Stimulated activated CD4-positive, alpha-beta T cell treated with anti-CD3 and anti-CD28 coated beads, Interleukin-12 subunit alpha, Interleukin-12 subunit beta, amount 100 ng/mL, for 48 hours (primary cell): ENCODE results near the gene SUGT1.
A peak's percentile ranks its signal among the peaks of the same experiment; 100 is the strongest.
"Not testable (repeated sequence)": the region's sequence is repeated elsewhere in the genome, so short reads cannot be mapped to it uniquely, and the experiment has no call there.

Experiments
- DNase-seq, 3 donors: peaks; one replicate each; pipeline ENCODE4 v3.0.0-alpha.2; 2020; ENCODE audit warnings: low read depth in 2 of 3, low spot score in 1 of 3

The SUGT1 gene

GRCh38 chr13:52665325-52665724, 12.7 kb downstream of the SUGT1 start:
- DNase-seq: no peak

GRCh38 chr13:52669677-52670076, 17.0 kb downstream of the SUGT1 start:
- DNase-seq: no peak

GRCh38 chr13:52670726-52671125, 18.1 kb downstream of the SUGT1 start:
- no peak for DNase-seq

GRCh38 chr13:52673465-52673864, 20.8 kb downstream of the SUGT1 start:
- no peak for DNase-seq

- DNase-seq: no peak
Observed at GRCh38 chr13:52677823-52678222, 25.2 kb downstream of the SUGT1 start.

GRCh38 chr13:52685806-52686205, 33.2 kb downstream of the SUGT1 start:
- not testable (repeated sequence) for DNase-seq

- DNase-seq: no peak
Observed at GRCh38 chr13:52686376-52686775, 33.7 kb downstream of the SUGT1 start.

- DNase-seq: peak; percentile 3 to 9 (median 7)
Observed at GRCh38 chr13:52695856-52696255, 43.2 kb downstream of the SUGT1 start.

GRCh38 chr13:52696566-52696965, 43.9 kb downstream of the SUGT1 start:
- DNase-seq: no peak

- no peak for DNase-seq
Observed at GRCh38 chr13:52701728-52702465, 49.3 kb downstream of the SUGT1 start.

GRCh38 chr13:52703482-52703881, 50.8 kb downstream of the SUGT1 start:
- no peak for DNase-seq

GRCh38 chr13:52706081-52706480, 53.4 kb downstream of the SUGT1 start:
- DNase-seq: no peak

- no peak for DNase-seq
Observed at GRCh38 chr13:52707375-52707774, 54.7 kb downstream of the SUGT1 start.

GRCh38 chr13:52708266-52708665, 55.6 kb downstream of the SUGT1 start:
- not testable (repeated sequence) for DNase-seq

- DNase-seq: no peak
Observed at GRCh38 chr13:52711286-52711685, 58.6 kb downstream of the SUGT1 start.

- DNase-seq: no peak
Observed at GRCh38 chr13:52712385-52712784, 59.7 kb downstream of the SUGT1 start.

- no peak for DNase-seq
Observed at GRCh38 chr13:52713894-52714293, 61.3 kb downstream of the SUGT1 start.

- not testable (repeated sequence) for DNase-seq
Observed at GRCh38 chr13:52720904-52721303, 68.3 kb downstream of the SUGT1 start.

GRCh38 chr13:52721356-52721755, 68.7 kb downstream of the SUGT1 start:
- DNase-seq: not testable (repeated sequence)

GRCh38 chr13:52723181-52723580, 70.5 kb downstream of the SUGT1 start:
- DNase-seq: no peak

- no peak for DNase-seq
Observed at GRCh38 chr13:52725302-52725701, 72.7 kb downstream of the SUGT1 start.

- no peak for DNase-seq
Observed at GRCh38 chr13:52726258-52726657, 73.6 kb downstream of the SUGT1 start.

- DNase-seq: no peak
Observed at GRCh38 chr13:52734075-52734623, 81.5 kb downstream of the SUGT1 start.
